ENCODE measurements around the gene PPP1R12B. TPM values are rescaled to one million over a fixed set of nuclear protein-coding genes. Genes with fewer than 3 reads are reported as not detected.
"Not testable (repeated sequence)": the region's sequence is repeated elsewhere in the genome, so short reads cannot be mapped to it uniquely, and the experiment has no call there.

PPP1R12B gene
- total RNA-seq, 1 donor from 2014 or later: 71.7 TPM

- TF ChIP-seq CTCF (IDR thresholded peaks at IDR 0.05) (no peak), POLR2A (IDR thresholded peaks at IDR 0.05) (no peak), POLR2AphosphoS5 (IDR thresholded peaks at IDR 0.05; ENCODE audit: insufficient read depth in 1 of 2, low read depth in 1 of 2) (no peak)
- intact Hi-C loops (cut with DNase I): no loop called here
- no peaks in the 10 kb centered on the region for H3K36me3 ChIP-seq
- H3K4me1 ChIP-seq: peaks cover 11% of the 10 kb centered on the region
- H3K27ac ChIP-seq: no peak overlapping the region
- no peak overlapping the region for H3K4me3 ChIP-seq
- no peaks in the 10 kb centered on the region for H3K27me3 ChIP-seq
- H3K9me3 ChIP-seq: no peaks in the 10 kb centered on the region
- no peak for DNase-seq (ENCODE audit: extremely low spot score in 2 of 2)
These were observed 289.7 kb downstream of the PPP1R12B start for GRCh38 chr1:202638019-202638700.

- H3K9me3 ChIP-seq; H3K4me3 ChIP-seq; H3K27ac ChIP-seq; DNase-seq (ENCODE audit: extremely low spot score in 2 of 2); H3K36me3 ChIP-seq; H3K27me3 ChIP-seq; intact Hi-C loops (cut with DNase I): not testable (repeated sequence)
- H3K4me1 ChIP-seq: peaks cover 18% of the 10 kb centered on the region
These were observed 290.3 kb downstream of the PPP1R12B start for GRCh38 chr1:202638701-202639305.

GRCh38 chr1:202639500-202639899, 291.0 kb downstream of the PPP1R12B start:
- H3K4me1 ChIP-seq: peaks cover 25% of the 10 kb centered on the region
- no peaks in the 10 kb centered on the region for H3K36me3 ChIP-seq
- peaks cover 4% of the 10 kb centered on the region for H3K27me3 ChIP-seq
- H3K9me3 ChIP-seq: no peaks in the 10 kb centered on the region
- DNase-seq (ENCODE audit: extremely low spot score in 2 of 2): no peak
- TF ChIP-seq CTCF (IDR thresholded peaks at IDR 0.05): no peak
- TF ChIP-seq POLR2AphosphoS5 (IDR thresholded peaks at IDR 0.05; ENCODE audit: insufficient read depth in 1 of 2, low read depth in 1 of 2): no peak
- TF ChIP-seq POLR2A (IDR thresholded peaks at IDR 0.05): no peak
- intact Hi-C loops (cut with DNase I): no loop called here
- H3K27ac ChIP-seq: no peak overlapping the region
- H3K4me3 ChIP-seq: no peak overlapping the region

GRCh38 chr1:202642212-202642611, 293.7 kb downstream of the PPP1R12B start:
- H3K27me3 ChIP-seq: peaks cover 4% of the 10 kb centered on the region
- H3K27ac ChIP-seq: no peak overlapping the region
- no peaks in the 10 kb centered on the region for H3K9me3 ChIP-seq
- no peaks in the 10 kb centered on the region for H3K36me3 ChIP-seq
- TF ChIP-seq POLR2A (IDR thresholded peaks at IDR 0.05): no peak
- no peak for TF ChIP-seq CTCF (IDR thresholded peaks at IDR 0.05)
- TF ChIP-seq POLR2AphosphoS5 (IDR thresholded peaks at IDR 0.05; ENCODE audit: insufficient read depth in 1 of 2, low read depth in 1 of 2): no peak
- peaks cover 26% of the 10 kb centered on the region for H3K4me1 ChIP-seq
- H3K4me3 ChIP-seq: peak overlapping the region; percentile 31 to 42
- intact Hi-C loops (cut with DNase I): no loop called here
- no peak for DNase-seq (ENCODE audit: extremely low spot score in 2 of 2)

Small RNAs within 50 kb of the gene (small RNA-seq; reads per million reads assigned to genes)
- not detected for gene AC099336.2
- gene RF00156: not detected
- gene RNU6-89P: not detected

Other genes with a start within 250 kb of the PPP1R12B start
- gene GPR37L1, start 225.8 kb upstream of the PPP1R12B start, total RNA-seq: 0.25 TPM
- 25.5 TPM for gene ARL8A, start 204.0 kb upstream of the PPP1R12B start, total RNA-seq
- 7.9 TPM for gene PTPN7, start 188.1 kb upstream of the PPP1R12B start, total RNA-seq
- gene LGR6, start 154.9 kb upstream of the PPP1R12B start, total RNA-seq: 6.6 TPM
- gene UBE2T, start 6.8 kb upstream of the PPP1R12B start, total RNA-seq: 6.4 TPM